Measurements from ENCODE around the gene AFDN. TPM values are rescaled to one million over a fixed set of nuclear protein-coding genes. Genes with fewer than 3 reads are reported as not detected.

The AFDN gene
- total RNA-seq, 6 donors from 2014 or later = 149 to 517 (median 265) TPM

- Histone ChIP-seq H3K36me3 (no peaks in the 10 kb centered on the region), H3K4me1 (peaks cover 34 to 64% (median 49%) of the 10 kb centered on the region in 4 donors), H3K4me3 (no peak overlapping the region), H3K27ac (no peak overlapping the region), H3K27me3 (no peaks in the 10 kb centered on the region), H3K9me3 (no peaks in the 10 kb centered on the region)
- TF ChIP-seq CTCF (IDR thresholded peaks at IDR 0.05) = no peak
- TF ChIP-seq POLR2A (IDR thresholded peaks at IDR 0.05) = no peak
- TF ChIP-seq POLR2AphosphoS5 (IDR thresholded peaks at IDR 0.05) = no peak
- no peak for TF ChIP-seq EP300 (IDR thresholded peaks at IDR 0.05)
- ATAC-seq (ENCODE audit: low FRiP score in 2 of 2) = no peak
- WGBS, 2 donors = 92 to 97% methylated on average over 1 of the region's 1 CpG
- no peak for DNase-seq
Measured at GRCh38 chr6:167856474-167856873, 29.8 kb downstream of the AFDN start.

- peak in 1 of 2 donors; percentile 27 for ATAC-seq (ENCODE audit: low FRiP score in 2 of 2)
- TF ChIP-seq CTCF (IDR thresholded peaks at IDR 0.05) (no peak), POLR2A (IDR thresholded peaks at IDR 0.05) (no peak), EP300 (IDR thresholded peaks at IDR 0.05) (no peak), POLR2AphosphoS5 (IDR thresholded peaks at IDR 0.05) (no peak)
Measured at GRCh38 chr6:167856999-167857660, 30.4 kb downstream of the AFDN start.

GRCh38 chr6:167858086-167858591 is 31.4 kb downstream of the AFDN start:
- TF ChIP-seq POLR2AphosphoS5 (IDR thresholded peaks at IDR 0.05) = no peak
- no peak for TF ChIP-seq POLR2A (IDR thresholded peaks at IDR 0.05)
- no peak for TF ChIP-seq CTCF (IDR thresholded peaks at IDR 0.05)
- TF ChIP-seq EP300 (IDR thresholded peaks at IDR 0.05) = no peak

More at GRCh38 chr6:167856999-167857660, 30.4 kb downstream of the AFDN start:
- peak overlapping the region in 1 of 4 donors; percentile 49 for H3K27ac ChIP-seq
- no peak overlapping the region for H3K4me3 ChIP-seq
- no peak for DNase-seq
- 47 to 55% methylated on average over 5 of the region's 5 CpGs for WGBS, 2 donors
- no peaks in the 10 kb centered on the region for H3K9me3 ChIP-seq
- H3K36me3 ChIP-seq = no peaks in the 10 kb centered on the region
- no peaks in the 10 kb centered on the region for H3K27me3 ChIP-seq
- peaks cover 33 to 70% (median 47%) of the 10 kb centered on the region in 4 donors for H3K4me1 ChIP-seq

DNA sequence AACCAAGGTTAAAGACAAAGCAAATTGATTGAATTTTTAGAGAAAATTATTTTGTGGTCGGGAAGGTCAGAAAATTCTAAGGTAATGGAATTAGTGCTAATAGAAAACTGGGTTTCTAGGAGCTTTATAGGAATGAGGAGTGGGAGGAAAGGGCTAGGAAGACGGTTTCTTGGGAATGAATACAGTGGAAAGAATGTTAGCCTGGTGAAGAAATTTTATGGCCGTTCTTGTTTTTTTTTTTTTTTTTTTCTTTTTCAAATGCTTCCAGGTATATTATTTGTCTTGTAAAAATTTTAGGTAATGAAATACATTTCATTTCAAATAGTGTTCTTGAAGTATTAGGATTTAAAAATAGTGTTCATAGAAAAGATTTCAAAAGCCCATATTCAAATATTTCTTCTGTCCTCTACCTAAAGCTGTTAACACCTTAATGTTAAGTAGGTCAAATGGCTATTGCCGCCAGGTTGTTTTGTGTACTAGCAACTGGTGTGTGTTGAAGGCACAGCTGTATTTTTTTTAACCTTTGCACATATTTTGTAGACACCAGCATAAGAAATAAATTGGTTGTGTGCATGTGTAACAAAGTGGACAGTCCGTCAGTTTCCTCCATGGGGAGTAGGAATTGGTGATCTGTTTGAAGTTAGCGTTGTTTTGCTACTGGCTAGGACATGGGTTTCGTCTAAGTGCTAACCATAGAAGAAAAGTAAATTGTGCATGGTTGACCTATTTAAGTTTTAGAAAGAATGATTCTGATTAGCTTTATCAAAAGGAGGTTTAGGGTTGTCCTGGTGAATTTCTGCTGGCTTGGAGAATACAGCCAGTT is 32.3 kb downstream of the AFDN start:
- WGBS, 2 donors = 67 to 71% methylated on average over 7 of the region's 7 CpGs

More at GRCh38 chr6:167858086-167858591, 31.4 kb downstream of the AFDN start:
- H3K4me1 ChIP-seq = peaks cover 29 to 60% (median 40%) of the 10 kb centered on the region in 4 donors
- 44 to 59% methylated on average over 1 of the region's 1 CpG for WGBS, 2 donors
- peak in 1 of 2 donors; percentile 52 for ATAC-seq (ENCODE audit: low FRiP score in 2 of 2)
- H3K27me3 ChIP-seq = no peaks in the 10 kb centered on the region
- no peak for DNase-seq
- no peaks in the 10 kb centered on the region for H3K9me3 ChIP-seq
- H3K36me3 ChIP-seq = no peaks in the 10 kb centered on the region
- no peak overlapping the region for H3K4me3 ChIP-seq
- peak overlapping the region in 2 of 4 donors; percentile 18 to 29 for H3K27ac ChIP-seq

More for the DNA sequence above, 32.3 kb downstream of the AFDN start:
- no peak for TF ChIP-seq POLR2A (IDR thresholded peaks at IDR 0.05)
- TF ChIP-seq EP300 (IDR thresholded peaks at IDR 0.05) = no peak
- no peak for TF ChIP-seq CTCF (IDR thresholded peaks at IDR 0.05)
- no peak for TF ChIP-seq POLR2AphosphoS5 (IDR thresholded peaks at IDR 0.05)
- peaks cover 29 to 54% (median 37%) of the 10 kb centered on the region in 4 donors for H3K4me1 ChIP-seq
- no peaks in the 10 kb centered on the region for H3K36me3 ChIP-seq
- no peak for DNase-seq
- no peaks in the 10 kb centered on the region for H3K27me3 ChIP-seq
- peak overlapping the region in 2 of 4 donors; percentile 18 to 29 for H3K27ac ChIP-seq
- no peak for ATAC-seq (ENCODE audit: low FRiP score in 2 of 2)
- no peak overlapping the region for H3K4me3 ChIP-seq
- no peaks in the 10 kb centered on the region for H3K9me3 ChIP-seq

Measured in upper lobe of left lung (tissue), 6 donors.